ENCODE measurements around the gene DEPDC1B.
"Not testable (repeated sequence)": the region's sequence is repeated elsewhere in the genome, so short reads cannot be mapped to it uniquely, and the experiment has no call there.

DEPDC1B gene

GRCh38 chr5:60718166-60718892 lies 18.4 kb upstream of the DEPDC1B start:
- no peaks in the 10 kb centered on the region for H3K36me3 ChIP-seq (ENCODE audit: control insufficient read depth, insufficient read depth, low read length, severe bottlenecking)
- H3K9me3 ChIP-seq (ENCODE audit: control insufficient read depth, low read length): no peaks in the 10 kb centered on the region
- no peak overlapping the region for H3K9ac ChIP-seq (ENCODE audit: low read length)
- no peak overlapping the region for H3K4me3 ChIP-seq (ENCODE audit: low read length)
- DNase-seq (ENCODE audit: low read depth): no peak
- H3K27me3 ChIP-seq (replicated peaks; ENCODE audit: control insufficient read depth, insufficient read depth, low read length): peaks cover 3% of the 10 kb centered on the region
- H3K4me1 ChIP-seq (ENCODE audit: control insufficient read depth, insufficient read depth, low read length): no peaks in the 10 kb centered on the region

- not testable (repeated sequence) for DNase-seq (ENCODE audit: low read depth); H3K36me3 ChIP-seq (ENCODE audit: control insufficient read depth, insufficient read depth, low read length, severe bottlenecking); H3K9me3 ChIP-seq (ENCODE audit: control insufficient read depth, low read length); H3K4me3 ChIP-seq (ENCODE audit: low read length); H3K4me1 ChIP-seq (ENCODE audit: control insufficient read depth, insufficient read depth, low read length); H3K9ac ChIP-seq (ENCODE audit: low read length); H3K27me3 ChIP-seq (replicated peaks; ENCODE audit: control insufficient read depth, insufficient read depth, low read length)
Observed at GRCh38 chr5:60715201-60715928, 15.4 kb upstream of the DEPDC1B start.

GRCh38 chr5:60712950-60713349 lies 13.0 kb upstream of the DEPDC1B start:
- no peak overlapping the region for H3K4me3 ChIP-seq (ENCODE audit: low read length)
- H3K9me3 ChIP-seq (ENCODE audit: control insufficient read depth, low read length): no peaks in the 10 kb centered on the region
- H3K9ac ChIP-seq (ENCODE audit: low read length): no peak overlapping the region
- no peak for DNase-seq (ENCODE audit: low read depth)
- H3K4me1 ChIP-seq (ENCODE audit: control insufficient read depth, insufficient read depth, low read length): no peaks in the 10 kb centered on the region
- H3K36me3 ChIP-seq (ENCODE audit: control insufficient read depth, insufficient read depth, low read length, severe bottlenecking): no peaks in the 10 kb centered on the region
- H3K27me3 ChIP-seq (replicated peaks; ENCODE audit: control insufficient read depth, insufficient read depth, low read length): peaks cover 3% of the 10 kb centered on the region

DNA sequence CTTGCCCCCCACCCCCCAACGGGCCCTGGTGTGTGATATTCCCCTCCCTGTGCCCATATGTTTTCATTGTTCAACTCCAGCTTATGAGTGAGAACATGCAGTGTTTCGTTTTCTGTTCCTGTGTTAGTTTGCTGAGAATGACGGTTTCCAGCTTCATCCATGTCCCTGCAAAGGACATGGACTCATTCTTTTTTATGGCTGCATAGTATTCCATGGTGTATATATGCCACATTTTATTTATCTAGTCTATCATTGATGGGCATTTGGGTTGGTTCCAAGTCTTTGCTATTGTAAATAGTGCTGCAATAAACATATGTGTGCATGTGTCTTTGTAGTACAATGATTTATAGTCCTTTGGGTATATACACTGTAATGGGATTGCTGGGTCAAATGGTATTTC lies 11.9 kb upstream of the DEPDC1B start:
- DNase-seq (ENCODE audit: low read depth); H3K27me3 ChIP-seq (replicated peaks; ENCODE audit: control insufficient read depth, insufficient read depth, low read length); H3K9me3 ChIP-seq (ENCODE audit: control insufficient read depth, low read length); H3K36me3 ChIP-seq (ENCODE audit: control insufficient read depth, insufficient read depth, low read length, severe bottlenecking); H3K4me1 ChIP-seq (ENCODE audit: control insufficient read depth, insufficient read depth, low read length); H3K9ac ChIP-seq (ENCODE audit: low read length); H3K4me3 ChIP-seq (ENCODE audit: low read length): not testable (repeated sequence)

DNA sequence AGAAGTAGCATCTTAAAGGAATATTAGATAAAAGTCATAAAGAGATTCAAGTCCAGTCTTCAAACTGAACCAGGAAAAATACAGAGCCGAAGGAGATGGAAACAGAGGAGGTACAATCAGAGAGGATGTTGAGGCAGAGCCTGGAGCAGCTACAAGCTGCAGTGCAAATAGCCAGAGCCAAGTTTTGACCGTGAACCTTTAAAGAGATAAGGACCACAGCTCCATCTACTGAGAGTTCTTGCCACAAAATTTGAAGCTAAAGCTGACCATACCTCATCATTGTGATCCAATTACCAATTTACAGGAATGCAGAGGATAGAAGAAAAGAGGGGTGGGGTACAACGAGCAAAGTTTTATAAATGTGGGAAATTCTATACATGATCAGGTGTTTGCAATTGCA lies 10.4 kb upstream of the DEPDC1B start:
- Histone ChIP-seq H3K4me3 (ENCODE audit: low read length) (no peak overlapping the region), H3K4me1 (ENCODE audit: control insufficient read depth, insufficient read depth, low read length) (no peaks in the 10 kb centered on the region), H3K27me3 (replicated peaks; ENCODE audit: control insufficient read depth, insufficient read depth, low read length) (no peaks in the 10 kb centered on the region), H3K9me3 (ENCODE audit: control insufficient read depth, low read length) (no peaks in the 10 kb centered on the region), H3K9ac (ENCODE audit: low read length) (no peak overlapping the region), H3K36me3 (ENCODE audit: control insufficient read depth, insufficient read depth, low read length, severe bottlenecking) (no peaks in the 10 kb centered on the region)
- no peak for DNase-seq (ENCODE audit: low read depth)

- Histone ChIP-seq H3K9ac (ENCODE audit: low read length) (no peak overlapping the region), H3K36me3 (ENCODE audit: control insufficient read depth, insufficient read depth, low read length, severe bottlenecking) (no peaks in the 10 kb centered on the region), H3K4me3 (ENCODE audit: low read length) (no peak overlapping the region), H3K4me1 (ENCODE audit: control insufficient read depth, insufficient read depth, low read length) (peaks cover 7% of the 10 kb centered on the region), H3K9me3 (ENCODE audit: control insufficient read depth, low read length) (no peaks in the 10 kb centered on the region), H3K27me3 (replicated peaks; ENCODE audit: control insufficient read depth, insufficient read depth, low read length) (no peaks in the 10 kb centered on the region)
- no peak for DNase-seq (ENCODE audit: low read depth)
Observed at GRCh38 chr5:60705144-60705543, 5.2 kb upstream of the DEPDC1B start.

DNA sequence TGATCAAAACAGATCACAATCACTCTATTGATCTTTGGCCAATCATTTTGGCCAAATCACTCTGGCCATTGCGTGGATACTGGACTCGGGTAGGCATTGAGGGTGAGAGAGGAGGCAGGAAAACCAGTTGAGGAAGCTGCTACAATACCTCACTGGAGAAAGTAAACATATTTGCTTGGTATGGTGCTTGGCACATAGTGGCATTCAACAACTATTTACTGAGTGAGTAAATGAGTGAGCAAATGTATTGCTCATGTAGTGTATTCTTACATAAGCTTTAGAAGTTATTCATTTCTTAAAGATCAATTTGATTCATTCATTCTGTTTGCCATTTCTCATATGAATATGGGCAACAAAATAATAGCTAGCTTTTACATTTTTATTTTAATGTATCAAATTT lies 4.0 kb upstream of the DEPDC1B start:
- H3K9ac ChIP-seq (ENCODE audit: low read length): no peak overlapping the region
- DNase-seq (ENCODE audit: low read depth): no peak
- H3K36me3 ChIP-seq (ENCODE audit: control insufficient read depth, insufficient read depth, low read length, severe bottlenecking): no peaks in the 10 kb centered on the region
- H3K4me3 ChIP-seq (ENCODE audit: low read length): no peak overlapping the region
- no peaks in the 10 kb centered on the region for H3K9me3 ChIP-seq (ENCODE audit: control insufficient read depth, low read length)
- no peaks in the 10 kb centered on the region for H3K27me3 ChIP-seq (replicated peaks; ENCODE audit: control insufficient read depth, insufficient read depth, low read length)
- peaks cover 10% of the 10 kb centered on the region for H3K4me1 ChIP-seq (ENCODE audit: control insufficient read depth, insufficient read depth, low read length)

GRCh38 chr5:60701321-60701968 lies 1.5 kb upstream of the DEPDC1B start:
- no peak overlapping the region for H3K9ac ChIP-seq (ENCODE audit: low read length)
- no peaks in the 10 kb centered on the region for H3K36me3 ChIP-seq (ENCODE audit: control insufficient read depth, insufficient read depth, low read length, severe bottlenecking)
- H3K4me3 ChIP-seq (ENCODE audit: low read length): no peak overlapping the region
- DNase-seq (ENCODE audit: low read depth): no peak
- H3K9me3 ChIP-seq (ENCODE audit: control insufficient read depth, low read length): no peaks in the 10 kb centered on the region
- H3K4me1 ChIP-seq (ENCODE audit: control insufficient read depth, insufficient read depth, low read length): peaks cover 12% of the 10 kb centered on the region
- H3K27me3 ChIP-seq (replicated peaks; ENCODE audit: control insufficient read depth, insufficient read depth, low read length): no peaks in the 10 kb centered on the region

DNA sequence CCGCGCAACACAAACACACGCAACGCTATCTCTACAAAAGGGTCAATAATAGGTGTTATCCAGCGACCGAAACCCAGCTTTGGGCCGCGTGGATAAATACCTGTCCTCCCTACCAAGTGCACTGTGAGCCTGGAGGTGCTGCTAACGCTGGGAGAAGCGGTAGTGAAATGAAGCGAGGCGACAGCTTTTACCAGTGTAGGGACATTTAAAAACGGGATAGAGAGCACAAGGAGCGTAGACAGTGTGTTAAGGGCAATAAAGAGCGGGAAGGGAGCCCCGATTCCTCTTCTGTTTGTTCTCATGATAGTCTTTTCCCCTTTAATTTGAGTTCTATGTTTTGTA lies 421 bp upstream of the DEPDC1B start:
- Histone ChIP-seq H3K27me3 (replicated peaks; ENCODE audit: control insufficient read depth, insufficient read depth, low read length) (no peaks in the 10 kb centered on the region), H3K9ac (ENCODE audit: low read length) (peak overlapping the region; percentile 82), H3K4me3 (ENCODE audit: low read length) (peak overlapping the region; percentile 93), H3K36me3 (ENCODE audit: control insufficient read depth, insufficient read depth, low read length, severe bottlenecking) (no peaks in the 10 kb centered on the region), H3K9me3 (ENCODE audit: control insufficient read depth, low read length) (no peaks in the 10 kb centered on the region), H3K4me1 (ENCODE audit: control insufficient read depth, insufficient read depth, low read length) (peaks cover 12% of the 10 kb centered on the region)
- peak; percentile 43 for DNase-seq (ENCODE audit: low read depth)

DNA sequence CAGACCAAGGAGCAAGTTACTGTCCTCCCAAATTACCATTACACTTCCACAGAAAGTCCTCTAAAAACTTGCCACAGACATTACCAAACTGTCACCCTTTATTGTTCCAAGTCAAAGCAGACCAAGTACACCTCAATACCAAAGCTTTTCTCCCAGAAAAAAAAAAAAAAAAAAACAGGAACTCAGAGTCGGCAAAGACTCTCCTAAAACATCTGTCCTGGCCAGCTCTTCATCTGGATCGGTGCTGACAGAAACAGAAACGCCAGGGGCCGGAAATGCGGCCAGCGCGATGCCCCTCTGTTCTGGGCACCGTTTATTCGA lies 718 bp downstream of the DEPDC1B start:
- H3K9ac ChIP-seq (ENCODE audit: low read length): peak overlapping the region; percentile 82
- H3K4me1 ChIP-seq (ENCODE audit: control insufficient read depth, insufficient read depth, low read length): peaks cover 12% of the 10 kb centered on the region
- peak overlapping the region; percentile 93 for H3K4me3 ChIP-seq (ENCODE audit: low read length)
- H3K27me3 ChIP-seq (replicated peaks; ENCODE audit: control insufficient read depth, insufficient read depth, low read length): no peaks in the 10 kb centered on the region
- H3K9me3 ChIP-seq (ENCODE audit: control insufficient read depth, low read length): no peaks in the 10 kb centered on the region
- no peaks in the 10 kb centered on the region for H3K36me3 ChIP-seq (ENCODE audit: control insufficient read depth, insufficient read depth, low read length, severe bottlenecking)
- no peak for DNase-seq (ENCODE audit: low read depth)

DNA sequence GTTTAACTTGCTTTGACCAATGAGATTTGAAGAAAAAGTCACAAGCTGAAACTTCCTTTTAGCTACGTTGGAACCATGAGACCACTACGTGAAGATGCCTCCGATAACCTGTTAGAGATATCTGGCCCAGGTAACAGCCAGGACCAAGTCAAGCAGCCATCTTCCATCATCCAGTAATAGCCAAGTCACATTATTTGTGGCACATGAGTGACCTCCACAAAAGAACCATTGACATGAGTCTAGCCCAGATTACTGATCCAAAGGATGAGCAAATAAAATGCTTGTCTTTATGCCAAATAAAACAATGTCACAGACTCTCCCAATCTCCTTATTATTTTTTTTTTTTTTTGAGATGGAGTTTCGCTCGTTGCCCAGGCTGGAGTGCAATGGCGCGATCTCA lies 1.6 kb downstream of the DEPDC1B start:
- DNase-seq (ENCODE audit: low read depth): no peak
- Histone ChIP-seq H3K27me3 (replicated peaks; ENCODE audit: control insufficient read depth, insufficient read depth, low read length) (no peaks in the 10 kb centered on the region), H3K9ac (ENCODE audit: low read length) (no peak overlapping the region), H3K36me3 (ENCODE audit: control insufficient read depth, insufficient read depth, low read length, severe bottlenecking) (no peaks in the 10 kb centered on the region), H3K9me3 (ENCODE audit: control insufficient read depth, low read length) (no peaks in the 10 kb centered on the region), H3K4me1 (ENCODE audit: control insufficient read depth, insufficient read depth, low read length) (peaks cover 12% of the 10 kb centered on the region), H3K4me3 (ENCODE audit: low read length) (no peak overlapping the region)
